HEK293 (cell line): ENCODE measurements around the gene SMAD9.

Source experiments
- CTCF ChIA-PET: fragments of 350-600 bp; formaldehyde crosslinking; extraction: SDS; loops from one replicate; lab custom pipeline; 2021; ENCODE audit warnings: antibody characterized with exemption; lab: Yijun Ruan, JAX
- POLR2A ChIA-PET: fragments of 300-600 bp; formaldehyde crosslinking; extraction: SDS; loops from one replicate; lab custom pipeline; 2020; ENCODE audit warnings: antibody characterized with exemption, inconsistent platforms; lab: Yijun Ruan, JAX
- H3K27ac ChIP-seq: fragments of 200-500 bp; sonication (Bioruptor generic); 2 replicates; pipeline ENCODE4 v1.5.1; 2014; ENCODE audit warnings: low read depth, low read length, control low read depth, inconsistent platforms; ENCODE audit errors: extremely low read depth
- H3K36me3 ChIP-seq, 2 experiments: fragments of 200-500 bp in 1 of 2; sonication (Bioruptor generic) in 1 of 2; 1 replicate in 1 of 2; 2 replicates in 1 of 2; pipeline ENCODE4 v1.5.1; 2014 to 2017; ENCODE audit warnings: inconsistent platforms in 2 of 2, low read length in 2 of 2; ENCODE audit not compliant: control insufficient read depth in 2 of 2, insufficient read depth in 1 of 2
- H3K4me1 ChIP-seq: fragments of 200-500 bp; sonication (Bioruptor generic); 2 replicates; pipeline ENCODE4 v1.5.1; 2014; ENCODE audit warnings: mild to moderate bottlenecking, low read length, inconsistent platforms; ENCODE audit not compliant: control insufficient read depth, insufficient read depth
- H3K4me3 ChIP-seq: 2 replicates; pipeline ENCODE4 v1.5.1; 2011; ENCODE audit warnings: low read depth, mild to moderate bottlenecking, control low read depth, low read length, moderate library complexity
- H3K9me3 ChIP-seq: fragments of 200-500 bp; sonication (Bioruptor generic); 2 replicates; pipeline ENCODE4 v1.5.1; 2014; ENCODE audit warnings: low read depth, low read length, inconsistent platforms; ENCODE audit not compliant: control insufficient read depth, insufficient read depth
- BCL11A ChIP-seq: fragments of 450-650 bp; formaldehyde crosslinking; IDR thresholded peaks from 2 replicates; pipeline ENCODE4 v1.5.1; 2016; ENCODE audit warnings: low read depth, missing biosample characterization, missing genetic modification characterization
- FEZF1 ChIP-seq: fragments of 450-650 bp; formaldehyde crosslinking; IDR thresholded peaks from 2 replicates; pipeline ENCODE4 v1.5.1; 2016; ENCODE audit warnings: missing biosample characterization, missing genetic modification characterization
- GFI1B ChIP-seq: fragments of 450-650 bp; formaldehyde crosslinking; IDR thresholded peaks from 2 replicates; pipeline ENCODE4 v1.5.1; 2016; ENCODE audit warnings: missing biosample characterization, missing genetic modification characterization
- HOXA7 ChIP-seq: sonication (generic); formaldehyde crosslinking; IDR thresholded peaks from 2 replicates; pipeline ENCODE4 v1.8.1; 2022; ENCODE audit warnings: missing genetic modification reagents, borderline replicate concordance
- HOXD13 ChIP-seq: sonication (generic); formaldehyde crosslinking; IDR thresholded peaks from 2 replicates; pipeline ENCODE4 v1.8.0; 2022; ENCODE audit warnings: missing genetic modification reagents, borderline replicate concordance
- PRDM2 ChIP-seq: fragments of 450-650 bp; formaldehyde crosslinking; IDR thresholded peaks from 2 replicates; pipeline ENCODE4 v1.5.1; 2016; ENCODE audit warnings: missing biosample characterization, missing genetic modification characterization, borderline replicate concordance
- RBAK ChIP-seq: fragments of 450-650 bp; formaldehyde crosslinking; IDR thresholded peaks from 2 replicates; pipeline ENCODE4 v1.5.1; 2016; ENCODE audit warnings: missing biosample characterization, missing genetic modification characterization
- SCRT2 ChIP-seq: fragments of 450-650 bp; formaldehyde crosslinking; IDR thresholded peaks from 2 replicates; pipeline ENCODE4 v1.5.1; 2016; ENCODE audit warnings: missing biosample characterization, missing genetic modification characterization
- ZBTB21 ChIP-seq: fragments of 450-650 bp; formaldehyde crosslinking; IDR thresholded peaks from 2 replicates; pipeline ENCODE4 v1.5.1; 2017; ENCODE audit warnings: missing biosample characterization, missing genetic modification characterization
- ZFP41 ChIP-seq: fragments of 450-650 bp; formaldehyde crosslinking; IDR thresholded peaks from 2 replicates; pipeline ENCODE4 v1.5.1; 2016; ENCODE audit warnings: missing biosample characterization, missing genetic modification characterization, borderline replicate concordance
- ZNF169 ChIP-seq: fragments of 450-650 bp; formaldehyde crosslinking; IDR thresholded peaks from 2 replicates; pipeline ENCODE4 v1.5.1; 2016; ENCODE audit warnings: missing biosample characterization, missing genetic modification characterization
- ZNF184 ChIP-seq: fragments of 450-650 bp; IDR thresholded peaks from 2 replicates; pipeline ENCODE4 v1.5.1; 2018; ENCODE audit warnings: missing biosample characterization, mild to moderate bottlenecking, missing genetic modification characterization
- ZNF223 ChIP-seq: fragments of 450-650 bp; formaldehyde crosslinking; IDR thresholded peaks from 2 replicates; pipeline ENCODE4 v1.5.1; 2016; ENCODE audit warnings: missing biosample characterization, missing genetic modification characterization
- ZNF23 ChIP-seq: fragments of 450-650 bp; formaldehyde crosslinking; IDR thresholded peaks from 2 replicates; pipeline ENCODE4 v1.5.1; 2016; ENCODE audit warnings: missing biosample characterization, missing genetic modification characterization, borderline replicate concordance
- ZNF292 ChIP-seq: fragments of 450-650 bp; formaldehyde crosslinking; IDR thresholded peaks from 2 replicates; pipeline ENCODE4 v1.5.1; 2016; ENCODE audit warnings: low read depth, missing biosample characterization, missing genetic modification characterization, borderline replicate concordance
- ZNF324 ChIP-seq: fragments of 450-650 bp; formaldehyde crosslinking; IDR thresholded peaks from 2 replicates; pipeline ENCODE4 v1.5.1; 2016; ENCODE audit warnings: missing biosample characterization, missing genetic modification characterization
- ZNF423 ChIP-seq: fragments of 450-650 bp; formaldehyde crosslinking; IDR thresholded peaks from 2 replicates; pipeline ENCODE4 v1.5.1; 2016; ENCODE audit warnings: missing biosample characterization, missing genetic modification characterization
- ZNF426 ChIP-seq: fragments of 450-650 bp; formaldehyde crosslinking; IDR thresholded peaks from 2 replicates; pipeline ENCODE4 v1.5.1; 2017; ENCODE audit warnings: missing biosample characterization, missing genetic modification characterization, mild to moderate bottlenecking, inconsistent platforms, moderate library complexity
- ZNF510 ChIP-seq: fragments of 450-650 bp; formaldehyde crosslinking; IDR thresholded peaks from 2 replicates; pipeline ENCODE4 v1.5.1; 2018; ENCODE audit warnings: mild to moderate bottlenecking, missing genetic modification characterization, missing biosample characterization; ENCODE audit not compliant: insufficient replicate concordance
- ZNF560 ChIP-seq: fragments of 450-650 bp; formaldehyde crosslinking; IDR thresholded peaks from 2 replicates; pipeline ENCODE4 v1.5.1; 2017; ENCODE audit warnings: missing biosample characterization, missing genetic modification characterization, borderline replicate concordance
- ZNF585B ChIP-seq: fragments of 450-650 bp; formaldehyde crosslinking; IDR thresholded peaks from 2 replicates; pipeline ENCODE4 v1.5.1; 2016; ENCODE audit warnings: missing biosample characterization, missing genetic modification characterization
- ZNF791 ChIP-seq: fragments of 450-650 bp; formaldehyde crosslinking; IDR thresholded peaks from 2 replicates; pipeline ENCODE4 v1.5.1; 2016; ENCODE audit warnings: missing biosample characterization, missing genetic modification characterization
- ZXDB ChIP-seq: fragments of 450-650 bp; formaldehyde crosslinking; IDR thresholded peaks from 2 replicates; pipeline ENCODE4 v1.5.1; 2016; ENCODE audit warnings: missing biosample characterization, missing genetic modification characterization
- TF ChIP-seq, protein P1 (sequence below): fragments of 450-650 bp; formaldehyde crosslinking; IDR thresholded peaks from 2 replicates; pipeline ENCODE4 v1.5.1; 2017; ENCODE audit warnings: missing biosample characterization, mild to moderate bottlenecking, missing genetic modification characterization, moderate library complexity
- TF ChIP-seq, protein P2 (sequence below): fragments of 450-650 bp; formaldehyde crosslinking; IDR thresholded peaks from 2 replicates; pipeline ENCODE4; 2016; ENCODE audit warnings: missing biosample characterization, missing genetic modification characterization

SMAD9 gene

DNA sequence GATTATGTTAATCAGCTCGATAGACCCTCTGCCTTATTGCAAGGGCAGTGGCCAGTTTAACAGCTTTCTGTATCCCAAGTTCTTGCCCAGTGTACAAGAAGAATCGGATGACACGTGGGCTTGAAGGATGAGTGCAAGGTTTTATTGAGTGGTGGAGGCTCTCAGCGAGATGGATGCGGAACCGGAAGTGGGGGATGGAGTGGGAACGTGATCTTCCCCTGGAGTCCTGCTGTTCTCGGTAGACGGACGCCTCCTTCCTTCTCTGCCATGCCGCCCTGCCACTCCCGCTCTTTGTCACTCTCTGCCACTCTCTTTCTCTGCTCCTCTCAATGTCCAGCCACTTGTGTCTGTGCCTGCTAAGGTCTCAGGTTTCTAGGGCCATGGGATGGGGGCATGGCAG is 80.1 kb downstream of the SMAD9 start (continued):
- TF ChIP-seq ZNF184: no peak
- no peak for TF ChIP-seq ZXDB (tag by site-specific recombination)

DNA sequence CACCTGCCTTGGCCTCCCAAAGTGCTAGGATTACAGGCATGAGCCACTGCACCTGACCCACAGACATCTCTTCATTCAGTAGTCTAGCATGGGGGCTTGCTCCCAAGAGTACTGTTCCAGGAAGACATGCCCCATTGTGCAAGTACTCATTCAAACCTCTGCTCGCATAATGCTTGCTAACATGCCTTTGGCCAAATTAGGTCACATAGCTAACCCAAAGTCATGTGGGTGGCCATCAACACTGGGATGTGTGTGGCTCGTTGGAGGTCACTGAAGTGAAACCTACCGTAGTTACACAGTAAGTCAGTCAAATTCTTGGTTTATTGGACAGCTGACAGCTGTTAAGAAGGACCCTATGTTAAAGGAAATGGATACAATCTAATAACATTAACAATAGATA is 80.8 kb downstream of the SMAD9 start:
- Histone ChIP-seq H3K36me3 (peaks cover 0 to 7% of the 10 kb centered on the region in 2 experiments; a peak in 1 of 3 replicates), H3K9me3 (no peaks in the 10 kb centered on the region), H3K4me1 (no peaks in the 10 kb centered on the region), H3K4me3 (no peak overlapping the region), H3K27ac (no peak overlapping the region)
- no peak for TF ChIP-seq ZNF292
- no peak for TF ChIP-seq ZFP41 (tag by site-specific recombination)
- no peak for TF ChIP-seq ZNF510
- TF ChIP-seq ZBTB21 (tag by site-specific recombination): no peak
- ChIA-PET CTCF (interaction anchor here (0.6 kb wide), 1 partner anchor 389 kb away, joined by 3 read pairs; no protein-coding TSS in a partner anchor), POLR2A (no interaction called here)

DNA sequence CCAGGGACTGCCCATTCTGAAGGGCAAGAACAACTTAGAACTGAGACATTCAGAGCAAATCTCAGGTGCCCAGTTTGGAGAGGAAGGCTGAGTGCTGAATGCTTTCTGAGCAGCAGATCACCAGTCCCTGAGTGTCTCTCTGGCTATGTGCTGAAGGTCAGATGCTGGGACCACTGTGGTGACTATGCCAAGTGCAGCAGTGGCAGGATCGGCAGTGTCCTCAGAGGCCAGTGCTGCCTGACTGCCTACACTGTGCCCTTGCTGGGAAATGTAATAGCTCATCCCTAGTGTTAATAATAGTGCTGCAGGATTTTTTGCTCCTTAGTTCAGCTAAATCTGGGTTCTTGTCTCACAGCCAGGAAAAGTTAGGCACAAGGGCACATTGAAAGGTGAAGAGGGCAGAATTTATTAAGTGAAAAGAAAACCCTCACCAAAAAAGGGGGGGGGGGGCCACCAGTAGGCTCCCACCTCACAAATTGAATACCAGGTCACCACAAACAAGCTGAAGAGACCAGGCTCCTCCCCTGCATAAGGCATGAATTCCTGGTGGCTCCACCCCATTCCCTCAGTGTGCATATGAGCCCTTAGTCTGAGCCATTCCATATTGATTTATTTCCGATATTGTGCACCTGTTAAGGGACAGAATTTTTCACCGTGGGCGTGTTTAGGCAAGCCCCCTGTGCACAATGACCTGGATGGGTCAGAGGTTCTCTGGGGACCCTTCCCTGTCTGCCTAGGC is 82.5 kb downstream of the SMAD9 start:
- H3K4me1 ChIP-seq: no peaks in the 10 kb centered on the region
- no peaks in the 10 kb centered on the region for H3K9me3 ChIP-seq
- no peak for TF ChIP-seq GFI1B
- no peak for TF ChIP-seq SCRT2 (tag by site-specific recombination)
- no peak for TF ChIP-seq HOXD13 (CRISPR knock-in tag)
- TF ChIP-seq ZNF324: no peak
- TF ChIP-seq, protein P1, sequence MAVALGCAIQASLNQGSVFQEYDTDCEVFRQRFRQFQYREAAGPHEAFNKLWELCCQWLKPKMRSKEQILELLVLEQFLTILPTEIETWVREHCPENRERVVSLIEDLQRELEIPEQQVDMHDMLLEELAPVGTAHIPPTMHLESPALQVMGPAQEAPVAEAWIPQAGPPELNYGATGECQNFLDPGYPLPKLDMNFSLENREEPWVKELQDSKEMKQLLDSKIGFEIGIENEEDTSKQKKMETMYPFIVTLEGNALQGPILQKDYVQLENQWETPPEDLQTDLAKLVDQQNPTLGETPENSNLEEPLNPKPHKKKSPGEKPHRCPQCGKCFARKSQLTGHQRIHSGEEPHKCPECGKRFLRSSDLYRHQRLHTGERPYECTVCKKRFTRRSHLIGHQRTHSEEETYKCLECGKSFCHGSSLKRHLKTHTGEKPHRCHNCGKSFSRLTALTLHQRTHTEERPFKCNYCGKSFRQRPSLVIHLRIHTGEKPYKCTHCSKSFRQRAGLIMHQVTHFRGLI (tag by site-specific recombination): no peak
- TF ChIP-seq, protein P2, sequence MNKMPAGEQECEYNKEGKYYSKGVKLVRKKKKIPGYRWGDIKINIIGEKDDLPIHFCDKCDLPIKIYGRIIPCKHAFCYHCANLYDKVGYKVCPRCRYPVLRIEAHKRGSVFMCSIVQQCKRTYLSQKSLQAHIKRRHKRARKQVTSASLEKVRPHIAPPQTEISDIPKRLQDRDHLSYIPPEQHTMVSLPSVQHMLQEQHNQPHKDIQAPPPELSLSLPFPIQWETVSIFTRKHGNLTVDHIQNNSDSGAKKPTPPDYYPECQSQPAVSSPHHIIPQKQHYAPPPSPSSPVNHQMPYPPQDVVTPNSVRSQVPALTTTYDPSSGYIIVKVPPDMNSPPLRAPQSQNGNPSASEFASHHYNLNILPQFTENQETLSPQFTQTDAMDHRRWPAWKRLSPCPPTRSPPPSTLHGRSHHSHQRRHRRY: no peak
- TF ChIP-seq ZNF791 (tag by site-specific recombination): no peak
- no peak for TF ChIP-seq PRDM2 (tag by site-specific recombination)
- no peak for TF ChIP-seq ZNF223
- no peak for TF ChIP-seq RBAK
- TF ChIP-seq ZNF585B (tag by site-specific recombination): no peak
- no peak for TF ChIP-seq ZNF423 (tag by site-specific recombination)
- no peak for TF ChIP-seq BCL11A
- no peak for TF ChIP-seq ZNF169 (tag by site-specific recombination)
- no peak for TF ChIP-seq FEZF1 (tag by site-specific recombination)
- no peak for TF ChIP-seq ZNF23 (tag by site-specific recombination)
- no peak for TF ChIP-seq ZNF426 (tag by site-specific recombination)
- no peak for TF ChIP-seq HOXA7
- TF ChIP-seq ZNF560 (tag by site-specific recombination): no peak
- ChIA-PET POLR2A (no interaction called here), CTCF (interaction anchor here (1.7 kb wide), 1 partner anchor 21 kb away, joined by 4 read pairs; no protein-coding TSS in a partner anchor)
- H3K4me3 ChIP-seq: no peak overlapping the region
- no peaks in the 10 kb centered on the region; a peak in 1 of 3 replicates for H3K36me3 ChIP-seq
- no peak overlapping the region for H3K27ac ChIP-seq
